Fibroblast of upper back skin (primary cell): ENCODE measurements around the gene BRCC3.
A peak's percentile ranks its signal among the peaks of the same experiment; 100 is the strongest.

Experiments
- DNase-seq: peaks from one replicate; pipeline ENCODE4 v3.0.0-alpha.2; 2013

The BRCC3 gene

GRCh38 chrX:155070975-155071693 lies at the start of gene BRCC3, which contains the start of the genes CMC4 and MTCP1:
Gene BRCC3 (plus strand): TSS chrX:155071508. CDS start chrX:155071528, 20 bp downstream.
Gene CMC4 (minus strand): TSS chrX:155071136. CDS start chrX:155064023, 7,113 bp downstream.
Gene MTCP1 (minus strand): TSS chrX:155071136. CDS start chrX:155066010, 5,126 bp downstream.
- DNase-seq: peak; percentile 76

- DNase-seq: no peak
Observed at GRCh38 chrX:155022585-155022984, 48.7 kb upstream of the BRCC3 start, which contains the start of gene F8. Gene F8 (minus strand): TSS chrX:155022723. CDS start chrX:155022552, 171 bp downstream.

- no peak for DNase-seq
Observed at GRCh38 chrX:155023907-155024833, 47.1 kb upstream of the BRCC3 start.

GRCh38 chrX:155026420-155026726 lies 44.9 kb upstream of the BRCC3 start:
- no peak for DNase-seq

DNA sequence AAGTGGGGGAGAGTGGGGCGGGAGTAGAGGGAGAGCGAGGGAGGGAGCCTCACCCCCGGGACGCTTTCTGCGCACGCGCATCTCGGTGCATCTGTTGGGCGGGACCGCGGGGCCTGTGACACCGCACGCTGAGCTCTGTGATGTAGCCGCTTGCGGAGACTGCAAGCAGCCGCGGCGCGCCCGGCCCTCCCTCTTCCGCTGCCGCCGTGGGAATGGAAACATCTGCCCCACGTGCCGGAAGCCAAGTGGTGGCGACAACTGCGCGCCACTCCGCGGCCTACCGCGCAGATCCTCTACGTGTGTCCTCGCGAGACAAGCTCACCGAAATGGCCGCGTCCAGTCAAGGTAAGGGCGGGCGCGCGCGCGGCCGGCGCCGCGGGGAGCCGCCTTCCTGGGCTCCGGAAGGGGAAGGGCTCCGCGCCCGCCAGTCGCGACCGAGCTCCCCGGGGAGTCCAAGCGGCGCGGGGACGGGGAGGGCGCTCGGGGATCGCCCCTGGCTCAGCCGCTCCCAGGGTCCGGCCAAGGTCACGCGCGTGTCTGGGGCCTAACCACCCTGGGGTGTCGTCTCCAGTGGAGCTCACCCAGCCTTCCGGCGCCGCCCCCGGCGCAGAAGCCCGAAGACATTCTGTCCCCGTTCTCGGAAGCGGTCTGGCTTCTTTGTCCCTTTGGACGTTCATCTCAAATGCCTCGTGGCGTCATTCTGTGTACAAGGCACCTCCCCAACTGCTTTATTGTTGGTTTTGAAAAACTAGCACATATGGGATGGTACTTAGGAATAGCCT lies 44.4 kb upstream of the BRCC3 start, which contains the start of gene FUNDC2:
FUNDC2 (plus strand) TSS at position 118 of the 782 bp plus-strand sequence; CDS start at position 213, 95 bp downstream.
- peak; percentile 92 for DNase-seq

- peak; percentile 67 for DNase-seq
Observed at GRCh38 chrX:155027509-155028066, 43.7 kb upstream of the BRCC3 start.

GRCh38 chrX:155028129-155028528 lies 43.2 kb upstream of the BRCC3 start:
- no peak for DNase-seq

GRCh38 chrX:155028877-155029291 lies 42.4 kb upstream of the BRCC3 start:
- DNase-seq: peak; percentile 18

GRCh38 chrX:155031657-155032056 lies 39.7 kb upstream of the BRCC3 start:
- no peak for DNase-seq

GRCh38 chrX:155035688-155036087 lies 35.6 kb upstream of the BRCC3 start:
- no peak for DNase-seq

- DNase-seq: no peak
Observed at GRCh38 chrX:155046129-155046810, 25.0 kb upstream of the BRCC3 start.

- no peak for DNase-seq
Observed at GRCh38 chrX:155046811-155047528, 24.3 kb upstream of the BRCC3 start.

DNA sequence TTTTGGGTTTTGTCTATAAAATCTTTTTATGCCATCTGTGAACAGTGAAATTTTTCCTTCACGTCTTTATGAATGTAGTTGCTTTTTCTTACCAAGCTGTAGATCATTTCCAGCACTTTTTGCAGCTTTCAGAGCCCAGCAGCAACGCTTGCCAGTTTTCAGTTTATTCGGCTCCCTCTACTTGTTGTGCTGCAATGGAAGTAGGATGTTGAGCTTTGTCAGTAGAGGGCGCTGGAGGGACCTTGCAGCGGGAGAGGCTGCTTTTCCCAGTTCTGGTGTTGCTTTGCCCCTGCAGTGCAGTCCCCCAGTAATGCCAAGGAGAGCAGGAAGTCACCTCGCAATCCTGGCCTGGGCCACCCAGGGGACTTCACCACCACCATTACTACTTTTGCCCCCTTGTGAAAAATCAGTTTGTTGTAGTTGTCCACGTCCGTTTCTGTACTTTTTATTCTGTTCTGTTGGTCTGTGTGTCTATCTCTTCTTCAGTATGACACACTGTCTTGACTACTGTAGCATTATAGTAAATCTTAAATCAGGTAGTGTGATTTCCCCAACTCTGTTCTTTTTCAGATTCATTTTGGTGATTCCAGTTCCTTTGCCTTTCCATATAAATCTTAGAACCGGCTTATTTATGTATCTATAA lies 22.2 kb upstream of the BRCC3 start:
- DNase-seq: peak; percentile 36

- DNase-seq: no peak
Observed at GRCh38 chrX:155052738-155053498, 18.4 kb upstream of the BRCC3 start.

DNA sequence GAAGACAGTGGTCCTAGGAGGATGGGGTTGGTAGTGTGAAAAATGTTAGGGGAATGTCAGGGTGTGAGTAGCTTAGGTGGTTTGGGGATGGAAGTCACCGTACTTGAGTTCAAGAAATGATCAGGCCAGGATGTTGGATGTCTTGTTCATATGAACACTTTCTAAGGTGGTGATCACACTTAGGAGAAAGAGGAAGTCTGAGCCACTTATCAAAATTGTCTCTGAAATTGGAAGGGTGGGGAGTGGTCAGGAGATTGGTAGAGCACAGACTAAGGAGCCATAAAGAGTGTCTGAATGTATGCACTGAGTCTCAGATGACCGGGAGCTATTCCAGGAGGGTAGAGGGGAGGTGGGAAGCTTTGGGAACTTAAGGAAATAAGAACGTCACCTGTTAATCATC lies 17.7 kb upstream of the BRCC3 start:
- DNase-seq: no peak

DNA sequence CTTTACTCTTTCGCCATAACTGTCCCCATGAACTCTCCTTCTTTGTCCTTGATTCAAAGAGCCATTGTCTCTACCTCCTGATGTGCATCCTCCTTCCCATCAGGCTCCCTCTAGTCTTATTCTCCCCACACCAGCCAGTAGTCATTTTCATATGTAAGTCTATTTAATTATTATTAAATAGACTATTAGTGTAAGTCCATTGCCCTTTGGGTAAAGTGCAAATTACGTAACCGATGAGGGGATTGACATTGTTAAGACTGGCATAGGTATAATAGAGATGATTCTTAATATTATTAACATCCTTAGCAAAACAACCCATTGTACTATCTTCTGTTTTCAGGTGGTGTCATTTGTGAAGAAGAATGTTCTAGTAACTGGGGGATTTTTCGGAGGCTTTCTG lies 17.1 kb upstream of the BRCC3 start:
- DNase-seq: no peak

- DNase-seq: no peak
Observed at GRCh38 chrX:155055494-155055893, 15.8 kb upstream of the BRCC3 start.

- no peak for DNase-seq
Observed at GRCh38 chrX:155056471-155056870, 14.8 kb upstream of the BRCC3 start.

DNA sequence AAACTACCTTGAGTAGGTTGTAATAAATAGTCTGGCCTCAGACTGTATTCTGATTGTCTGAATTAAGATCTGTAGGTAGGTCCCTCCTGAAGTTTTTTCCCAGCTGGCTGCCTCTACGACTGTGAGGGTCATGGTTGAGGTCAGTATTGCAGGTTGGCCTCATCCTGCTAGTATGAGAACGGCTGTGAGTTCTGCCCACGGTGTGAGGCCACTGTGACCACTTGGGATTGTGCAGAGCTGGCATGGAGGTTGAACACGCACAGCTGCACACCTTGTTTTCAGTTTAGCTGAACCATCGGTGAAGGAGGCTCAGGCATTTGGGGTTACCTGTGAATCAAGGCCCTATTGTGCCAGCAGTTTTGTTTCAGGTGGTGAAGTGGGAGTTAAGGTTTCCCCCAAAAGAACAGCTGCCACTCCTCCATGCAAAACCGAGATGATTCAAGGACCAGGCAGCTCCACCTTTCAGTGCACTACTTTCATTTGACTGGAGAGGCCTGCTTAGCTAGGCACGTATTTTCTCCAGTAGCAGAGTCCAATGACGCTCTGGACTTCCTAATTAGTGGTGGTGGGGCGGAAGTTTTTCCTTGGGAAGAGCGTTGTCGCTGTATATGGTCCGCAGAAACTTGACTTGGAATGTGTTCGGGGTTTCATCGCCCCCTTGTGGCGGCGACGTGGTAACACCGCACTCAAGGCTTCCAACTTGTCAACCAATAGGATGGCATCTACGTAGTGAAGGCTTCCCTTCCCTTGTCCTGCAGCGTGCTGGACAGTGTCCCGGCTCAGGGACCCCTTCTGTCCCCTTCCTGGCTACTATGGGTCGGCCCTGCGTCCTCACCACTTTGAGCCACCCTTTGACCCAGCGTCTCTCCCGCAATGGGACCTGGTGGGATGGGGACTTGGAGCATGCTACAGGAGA lies 14.2 kb upstream of the BRCC3 start:
- DNase-seq: peak; percentile 69
